ENCODE measurements around the gene EP300.
"Not testable (repeated sequence)": the region's sequence is repeated elsewhere in the genome, so short reads cannot be mapped to it uniquely, and the experiment has no call there.

Gene EP300

GRCh38 chr22:41091132-41092022, 1.0 kb upstream of the EP300 start:
- peak; percentile 97 for DNase-seq

GRCh38 chr22:41092847-41093411, 537 bp downstream of the EP300 start:
- no peak for DNase-seq

GRCh38 chr22:41094041-41094593, 1.7 kb downstream of the EP300 start:
- peak; percentile 39 for DNase-seq

- DNase-seq, result no peak
Observed at GRCh38 chr22:41096391-41096790, 4.0 kb downstream of the EP300 start.

- no peak for DNase-seq
Observed at GRCh38 chr22:41096841-41097240, 4.4 kb downstream of the EP300 start.

GRCh38 chr22:41099036-41099435, 6.6 kb downstream of the EP300 start:
- no peak for DNase-seq

GRCh38 chr22:41106122-41106968, 14.0 kb downstream of the EP300 start:
- DNase-seq, result no peak

- not testable (repeated sequence) for DNase-seq
Observed at GRCh38 chr22:41106969-41107325, 14.6 kb downstream of the EP300 start.

GRCh38 chr22:41110968-41111367, 18.6 kb downstream of the EP300 start:
- no peak for DNase-seq

- no peak for DNase-seq
Observed at GRCh38 chr22:41116342-41116741, 23.9 kb downstream of the EP300 start.

- DNase-seq, result no peak
Observed at GRCh38 chr22:41117127-41117965, 25.0 kb downstream of the EP300 start.

GRCh38 chr22:41123151-41123550, 30.8 kb downstream of the EP300 start:
- no peak for DNase-seq

GRCh38 chr22:41124086-41124485, 31.7 kb downstream of the EP300 start:
- no peak for DNase-seq

GRCh38 chr22:41127451-41127850, 35.1 kb downstream of the EP300 start:
- no peak for DNase-seq

- DNase-seq, result no peak
Observed at GRCh38 chr22:41128606-41129005, 36.2 kb downstream of the EP300 start.

- DNase-seq, result no peak
Observed at GRCh38 chr22:41132550-41132949, 40.2 kb downstream of the EP300 start.

GRCh38 chr22:41140365-41140957, 48.1 kb downstream of the EP300 start:
- no peak for DNase-seq

- DNase-seq, result not testable (repeated sequence)
Observed at GRCh38 chr22:41145921-41146320, 53.5 kb downstream of the EP300 start.

GRCh38 chr22:41146573-41146972, 54.2 kb downstream of the EP300 start:
- DNase-seq, result no peak

GRCh38 chr22:41147722-41148121, 55.3 kb downstream of the EP300 start:
- DNase-seq, result no peak

GRCh38 chr22:41152902-41153301, 60.5 kb downstream of the EP300 start:
- DNase-seq, result no peak

- DNase-seq, result no peak
Observed at GRCh38 chr22:41157083-41157482, 64.7 kb downstream of the EP300 start.

Measured in NCI-H1694 (cell line).